Immature natural killer cell (primary cell): ENCODE data around the gene DNM1. TPM values are rescaled to one million over a fixed set of nuclear protein-coding genes. Genes with fewer than 3 reads are reported as not detected.

Experiments used
- DNase-seq, 3 donors: peaks; one replicate each; pipeline ENCODE4 v3.0.0; 2022; ENCODE audit warnings: mixed read lengths in 1 of 3
- H3K27ac Mint-ChIP-seq, 6 donors: one replicate each; pipeline ENCODE4 v1.8.0; 2020; ENCODE audit warnings: mixed read lengths in 6 of 6, mild to moderate bottlenecking in 5 of 6, inconsistent platforms in 4 of 6, moderate library complexity in 3 of 6
- H3K27me3 Mint-ChIP-seq, 3 donors: one replicate each; pipeline ENCODE4 v1.8.0; 2020 to 2021; ENCODE audit warnings: low read depth in 3 of 3, mild to moderate bottlenecking in 3 of 3, mixed read lengths in 3 of 3, moderate library complexity in 3 of 3, inconsistent platforms in 1 of 3
- H3K36me3 Mint-ChIP-seq, 3 donors: one replicate each; pipeline ENCODE4 v1.8.0; 2020; ENCODE audit warnings: mixed read lengths in 3 of 3, inconsistent platforms in 2 of 3, mild to moderate bottlenecking in 2 of 3
- H3K4me1 Mint-ChIP-seq, 2 donors: one replicate each; pipeline ENCODE4 v1.8.0; 2020; ENCODE audit warnings: inconsistent platforms in 2 of 2, mild to moderate bottlenecking in 2 of 2, mixed read lengths in 2 of 2, moderate library complexity in 1 of 2
- H3K4me3 Mint-ChIP-seq, 5 donors: one replicate each; pipeline ENCODE4 v1.8.0; 2020; ENCODE audit warnings: mild to moderate bottlenecking in 5 of 5, mixed read lengths in 5 of 5, inconsistent platforms in 3 of 5, moderate library complexity in 3 of 5
- H3K9me3 Mint-ChIP-seq, 6 donors: one replicate each; pipeline ENCODE4 v1.8.0; 2020; ENCODE audit warnings: mild to moderate bottlenecking in 6 of 6, mixed read lengths in 6 of 6, inconsistent platforms in 4 of 6, moderate library complexity in 3 of 6
- polyA plus RNA-seq, 3 donors: library from polyadenylated mRNA; unstranded; fragments of 300-500 nt; fragmentation: Illumina TruSeq; gene quantifications; one replicate each; pipeline ENCODE4 v1.2.3, GENCODE V29; 2021

Gene DNM1
- polyA plus RNA-seq, 3 donors from 2014 or later, result 0.32 to 0.47 TPM; not detected in 1

DNA sequence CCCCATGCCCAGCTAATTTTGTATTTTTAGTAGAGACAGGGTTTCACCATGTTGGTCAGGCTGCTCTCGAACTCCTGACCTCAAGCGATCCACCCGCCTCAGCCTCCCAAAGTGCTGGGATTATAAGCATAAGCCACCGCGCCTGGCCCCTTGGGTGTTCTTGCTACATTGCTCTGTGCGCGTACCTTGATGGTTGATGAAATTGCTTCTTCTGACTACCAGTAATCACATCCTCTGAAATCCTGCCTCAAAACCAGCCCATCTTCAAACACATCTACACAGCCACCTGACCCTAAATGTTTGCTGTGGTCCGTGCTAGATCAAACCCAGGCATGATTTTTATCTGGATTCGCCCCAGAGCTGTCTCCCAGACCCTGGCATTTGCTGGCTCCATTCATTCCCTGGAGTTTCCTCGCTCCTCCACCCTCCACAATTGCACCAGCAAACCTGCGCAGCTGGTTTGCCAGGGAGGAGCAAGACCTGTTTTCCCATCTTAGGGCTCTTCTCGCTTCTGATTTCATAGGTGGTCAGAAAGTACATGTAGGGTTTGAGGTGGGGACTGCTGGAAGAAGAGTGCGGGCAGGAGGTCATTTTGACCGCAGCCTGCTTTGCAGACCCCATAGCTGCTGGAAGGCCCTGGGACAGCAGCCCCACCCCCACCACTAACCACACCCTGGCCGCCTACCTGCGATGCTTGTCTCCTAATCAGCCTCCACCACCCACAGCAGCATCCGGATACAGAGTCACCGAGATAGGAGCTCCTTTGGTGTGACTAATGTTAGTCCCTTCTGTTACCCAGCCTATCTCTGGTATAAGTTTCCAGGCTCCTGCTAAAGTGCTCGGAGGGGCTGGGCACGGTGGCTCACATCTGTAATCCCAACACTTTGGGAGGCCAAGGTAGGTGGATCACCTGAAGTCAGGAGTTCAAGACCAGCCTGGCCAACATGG is 95.6 kb downstream of the DNM1 start:
- no peak overlapping the region for H3K27ac Mint-ChIP-seq
- H3K4me1 Mint-ChIP-seq, result peaks cover 7 to 11% of the 10 kb centered on the region in 2 donors
- H3K36me3 Mint-ChIP-seq, result peaks cover 0 to 4% (median 0%) of the 10 kb centered on the region in 3 donors
- H3K27me3 Mint-ChIP-seq, result peaks cover 0 to 2% (median 0%) of the 10 kb centered on the region in 3 donors
- no peak overlapping the region for H3K4me3 Mint-ChIP-seq
- no peak for DNase-seq
- no peaks in the 10 kb centered on the region for H3K9me3 Mint-ChIP-seq

GRCh38 chr9:128304136-128304970 is 101.2 kb downstream of the DNM1 start:
- peaks cover 0 to 7% (median 7%) of the 10 kb centered on the region in 3 donors for H3K36me3 Mint-ChIP-seq
- peak overlapping the region in 2 of 6 donors; percentile 11 to 71 for H3K27ac Mint-ChIP-seq
- no peak overlapping the region for H3K4me3 Mint-ChIP-seq
- DNase-seq, result no peak
- no peaks in the 10 kb centered on the region for H3K4me1 Mint-ChIP-seq
- peaks cover 0 to 2% (median 0%) of the 10 kb centered on the region in 3 donors for H3K27me3 Mint-ChIP-seq
- no peaks in the 10 kb centered on the region for H3K9me3 Mint-ChIP-seq

Other genes starting within 250 kb of the DNM1 start
- gene EEIG1, start 222.4 kb upstream of the DNM1 start, polyA plus RNA-seq, result 10 to 100 TPM in 2 of 3 donors, 1 to 10 TPM in 1; 7.6 to 19.6 (median 14.7) TPM
- gene NAIF1, start 136.1 kb upstream of the DNM1 start, polyA plus RNA-seq, result 10 to 100 TPM in 2 of 3 donors, 1 to 10 TPM in 1; 5.1 to 17.2 (median 10.5) TPM
- gene SLC25A25, start 135.1 kb upstream of the DNM1 start, polyA plus RNA-seq, result 1 to 10 TPM; 2.8 to 8.8 (median 4.9) TPM
- 10 to 100 TPM; 31.4 to 60.9 (median 56.6) TPM for gene PTGES2, start 75.7 kb upstream of the DNM1 start, polyA plus RNA-seq
- gene LCN2, start 53.9 kb upstream of the DNM1 start, polyA plus RNA-seq, result under 1 TPM in 2 of 3 donors, not detected in 1; 0.44 to 0.66 TPM
- gene BBLN, start 43.1 kb upstream of the DNM1 start, polyA plus RNA-seq, result 100 to 1,000 TPM; 115 to 194 (median 182) TPM
- 10 to 100 TPM in 1 of 3 donors, 1 to 10 TPM in 2; 4.4 to 36.4 (median 9.1) TPM for gene CIZ1, start 11.8 kb upstream of the DNM1 start, polyA plus RNA-seq
- 10 to 100 TPM in 1 of 3 donors, 1 to 10 TPM in 2; 4.3 to 11.7 (median 4.9) TPM for gene GOLGA2, start 72.6 kb downstream of the DNM1 start, polyA plus RNA-seq
- gene SWI5, start 72.9 kb downstream of the DNM1 start, polyA plus RNA-seq, result 10 to 100 TPM; 20.9 to 23.3 (median 21.5) TPM
- gene TRUB2, start 119.1 kb downstream of the DNM1 start, polyA plus RNA-seq, result 10 to 100 TPM; 19.9 to 32.0 (median 25.7) TPM
- 10 to 100 TPM; 34.1 to 52.3 (median 44.1) TPM for gene COQ4, start 119.5 kb downstream of the DNM1 start, polyA plus RNA-seq
- 10 to 100 TPM in 1 of 3 donors, 1 to 10 TPM in 2; 5.9 to 12.7 (median 7.4) TPM for gene SLC27A4, start 137.1 kb downstream of the DNM1 start, polyA plus RNA-seq
- gene URM1, start 168.0 kb downstream of the DNM1 start, polyA plus RNA-seq, result 10 to 100 TPM; 52.6 to 70.1 (median 61.5) TPM
- 10 to 100 TPM in 2 of 3 donors, 1 to 10 TPM in 1; 9.1 to 20.7 (median 10.2) TPM for gene CERCAM, start 217.5 kb downstream of the DNM1 start, polyA plus RNA-seq